ENCODE data around the gene MGST2. TPM values are rescaled to one million over a fixed set of nuclear protein-coding genes. Genes with fewer than 3 reads are reported as not detected.

MGST2 gene
- total RNA-seq (2022; extraction: Qiagen RNA extraction), result 49.6 to 53.6 TPM (median 51.3 TPM) in 5 replicates

DNA sequence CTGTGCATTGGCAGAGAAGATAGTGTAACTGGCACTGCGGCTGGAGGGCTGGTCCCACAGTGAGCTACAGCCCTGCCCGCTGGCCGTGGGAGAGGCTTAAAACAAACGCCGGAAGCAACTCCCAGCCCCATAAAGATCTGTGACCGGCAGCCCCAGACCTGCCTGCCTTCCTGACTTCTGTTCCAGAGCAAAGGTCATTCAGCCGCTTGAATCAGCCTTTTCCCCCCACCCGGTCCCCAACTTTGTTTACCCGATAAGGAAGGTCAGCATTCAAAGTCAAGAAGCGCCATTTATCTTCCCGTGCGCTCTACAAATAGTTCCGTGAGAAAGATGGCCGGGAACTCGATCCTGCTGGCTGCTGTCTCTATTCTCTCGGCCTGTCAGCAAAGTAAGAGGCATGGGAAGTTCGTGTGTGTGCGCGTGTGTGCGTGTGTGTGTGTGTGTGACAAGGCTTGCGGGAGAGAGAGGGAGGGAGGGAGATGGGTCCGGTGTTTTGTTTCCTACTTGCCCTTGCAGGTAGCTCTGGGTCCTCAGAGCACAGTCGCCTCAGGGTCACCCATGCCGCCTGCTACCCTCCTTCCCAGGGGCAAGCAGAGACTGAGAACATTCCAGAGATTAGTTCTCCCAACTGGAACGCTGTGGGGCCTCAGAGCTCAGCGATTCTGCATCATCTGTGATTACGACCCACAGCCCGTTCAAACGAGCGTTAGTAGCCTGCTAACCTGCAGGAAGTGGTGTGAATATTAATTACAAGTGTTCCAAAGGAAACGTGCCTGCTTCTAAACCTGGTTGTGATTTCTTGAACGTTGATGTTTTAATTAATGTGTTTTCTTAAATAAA lies at the start of gene MGST2:
Gene MGST2 (plus strand): TSS at position 130 of the 840 bp plus-strand sequence. CDS start 201 bp downstream, at position 331.

Other genes starting within 250 kb of the MGST2 start
- gene RAB33B, start 211.7 kb upstream of the MGST2 start, total RNA-seq (2022; extraction: Qiagen RNA extraction), result 1.6 to 2.8 TPM (median 2.3 TPM) in 5 replicates
- 35.4 to 44.0 TPM (median 38.4 TPM) in 5 replicates for gene SETD7, start 109.6 kb upstream of the MGST2 start, total RNA-seq (2022; extraction: Qiagen RNA extraction)